ENCODE measurements around the gene ZNF492.

DNA sequence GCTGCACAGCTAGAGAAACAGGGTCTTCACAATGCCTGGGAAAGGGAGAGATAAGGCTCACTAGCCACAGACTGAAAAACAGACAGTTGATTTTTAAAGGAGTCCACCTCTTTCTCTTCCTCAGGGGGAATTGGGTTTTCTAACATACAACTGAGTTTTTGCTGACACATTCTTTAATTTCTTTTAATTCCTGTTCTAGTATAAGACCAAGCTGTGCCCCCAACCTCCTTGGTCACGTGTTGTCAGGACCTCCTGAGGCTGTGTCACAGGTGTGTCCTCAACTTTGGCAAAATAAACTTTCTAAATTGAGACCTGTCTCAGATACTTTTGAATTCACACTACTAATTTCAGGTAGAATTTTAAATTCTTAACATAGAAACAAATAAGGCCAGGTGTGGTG, 12.1 kb upstream of the ZNF492 start:
- TF ChIP-seq, protein P1, sequence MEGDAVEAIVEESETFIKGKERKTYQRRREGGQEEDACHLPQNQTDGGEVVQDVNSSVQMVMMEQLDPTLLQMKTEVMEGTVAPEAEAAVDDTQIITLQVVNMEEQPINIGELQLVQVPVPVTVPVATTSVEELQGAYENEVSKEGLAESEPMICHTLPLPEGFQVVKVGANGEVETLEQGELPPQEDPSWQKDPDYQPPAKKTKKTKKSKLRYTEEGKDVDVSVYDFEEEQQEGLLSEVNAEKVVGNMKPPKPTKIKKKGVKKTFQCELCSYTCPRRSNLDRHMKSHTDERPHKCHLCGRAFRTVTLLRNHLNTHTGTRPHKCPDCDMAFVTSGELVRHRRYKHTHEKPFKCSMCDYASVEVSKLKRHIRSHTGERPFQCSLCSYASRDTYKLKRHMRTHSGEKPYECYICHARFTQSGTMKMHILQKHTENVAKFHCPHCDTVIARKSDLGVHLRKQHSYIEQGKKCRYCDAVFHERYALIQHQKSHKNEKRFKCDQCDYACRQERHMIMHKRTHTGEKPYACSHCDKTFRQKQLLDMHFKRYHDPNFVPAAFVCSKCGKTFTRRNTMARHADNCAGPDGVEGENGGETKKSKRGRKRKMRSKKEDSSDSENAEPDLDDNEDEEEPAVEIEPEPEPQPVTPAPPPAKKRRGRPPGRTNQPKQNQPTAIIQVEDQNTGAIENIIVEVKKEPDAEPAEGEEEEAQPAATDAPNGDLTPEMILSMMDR (IDR thresholded peaks at IDR 0.05), result no peak
- TF ChIP-seq POLR2A (IDR thresholded peaks at IDR 0.05) (no peak), EP300 (IDR thresholded peaks at IDR 0.05) (no peak)
